WERI-Rb-1 (cell line): ENCODE data around the gene LRFN2.

ENCODE experiments used
- DNase-seq: peaks from one replicate; pipeline ENCODE4 v3.0.0-alpha.2; 2020
- H3K27ac ChIP-seq: fragments of 250-450 bp; sonication (Bioruptor Pico); 2 replicates; pipeline ENCODE4 v1.5.1; 2020; ENCODE audit warnings: mild to moderate bottlenecking, moderate library complexity
- H3K27me3 ChIP-seq: fragments of 250-450 bp; sonication (Bioruptor Pico); 2 replicates; pipeline ENCODE4 v1.5.1; 2021; ENCODE audit warnings: mild to moderate bottlenecking, low read depth, moderate library complexity; ENCODE audit not compliant: insufficient read depth, severe bottlenecking
- H3K36me3 ChIP-seq: fragments of 250-450 bp; sonication (Bioruptor Pico); 2 replicates; pipeline ENCODE4 v1.5.1; 2020; ENCODE audit warnings: mild to moderate bottlenecking, moderate library complexity
- H3K4me3 ChIP-seq: 2 replicates; pipeline ENCODE4 v1.5.1; 2011; ENCODE audit warnings: low read depth, mild to moderate bottlenecking, control low read depth, low read length
- H3K9me3 ChIP-seq: fragments of 250-450 bp; sonication (Bioruptor Pico); 2 replicates; pipeline ENCODE4 v1.5.1; 2021; ENCODE audit warnings: mild to moderate bottlenecking, moderate library complexity; ENCODE audit not compliant: severe bottlenecking
- TF ChIP-seq, protein P1 (sequence below): IDR thresholded peaks from 2 replicates; pipeline ENCODE4 v1.5.1; 2011; ENCODE audit warnings: low read depth, mild to moderate bottlenecking, control low read depth, inconsistent platforms, low read length

Gene LRFN2

DNA sequence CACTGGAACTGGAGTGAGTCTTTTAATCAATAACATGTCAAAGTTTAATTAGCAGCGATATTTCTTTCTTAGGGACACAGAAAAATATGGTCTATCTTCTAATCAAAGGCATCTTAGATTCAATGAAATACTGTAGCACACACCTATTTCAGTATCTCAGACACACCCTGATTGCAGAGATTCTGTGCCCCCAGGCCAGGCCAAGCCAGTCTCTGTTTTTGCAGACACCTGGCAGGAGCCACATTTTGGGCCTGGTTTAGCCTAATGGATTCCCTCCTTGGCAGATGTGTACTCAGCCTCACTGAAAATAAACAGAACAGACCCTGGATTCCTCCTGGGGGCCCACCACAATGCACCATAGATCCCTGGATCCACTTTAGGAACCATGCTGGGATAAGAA, 74.8 kb downstream of the LRFN2 start:
- H3K9me3 ChIP-seq: peaks cover 2% of the 10 kb centered on the region
- H3K36me3 ChIP-seq: no peaks in the 10 kb centered on the region
- TF ChIP-seq, protein P1, sequence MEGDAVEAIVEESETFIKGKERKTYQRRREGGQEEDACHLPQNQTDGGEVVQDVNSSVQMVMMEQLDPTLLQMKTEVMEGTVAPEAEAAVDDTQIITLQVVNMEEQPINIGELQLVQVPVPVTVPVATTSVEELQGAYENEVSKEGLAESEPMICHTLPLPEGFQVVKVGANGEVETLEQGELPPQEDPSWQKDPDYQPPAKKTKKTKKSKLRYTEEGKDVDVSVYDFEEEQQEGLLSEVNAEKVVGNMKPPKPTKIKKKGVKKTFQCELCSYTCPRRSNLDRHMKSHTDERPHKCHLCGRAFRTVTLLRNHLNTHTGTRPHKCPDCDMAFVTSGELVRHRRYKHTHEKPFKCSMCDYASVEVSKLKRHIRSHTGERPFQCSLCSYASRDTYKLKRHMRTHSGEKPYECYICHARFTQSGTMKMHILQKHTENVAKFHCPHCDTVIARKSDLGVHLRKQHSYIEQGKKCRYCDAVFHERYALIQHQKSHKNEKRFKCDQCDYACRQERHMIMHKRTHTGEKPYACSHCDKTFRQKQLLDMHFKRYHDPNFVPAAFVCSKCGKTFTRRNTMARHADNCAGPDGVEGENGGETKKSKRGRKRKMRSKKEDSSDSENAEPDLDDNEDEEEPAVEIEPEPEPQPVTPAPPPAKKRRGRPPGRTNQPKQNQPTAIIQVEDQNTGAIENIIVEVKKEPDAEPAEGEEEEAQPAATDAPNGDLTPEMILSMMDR: no peak
- H3K27ac ChIP-seq: no peak overlapping the region
- no peaks in the 10 kb centered on the region for H3K27me3 ChIP-seq
- H3K4me3 ChIP-seq: no peak overlapping the region
- no peak for DNase-seq

DNA sequence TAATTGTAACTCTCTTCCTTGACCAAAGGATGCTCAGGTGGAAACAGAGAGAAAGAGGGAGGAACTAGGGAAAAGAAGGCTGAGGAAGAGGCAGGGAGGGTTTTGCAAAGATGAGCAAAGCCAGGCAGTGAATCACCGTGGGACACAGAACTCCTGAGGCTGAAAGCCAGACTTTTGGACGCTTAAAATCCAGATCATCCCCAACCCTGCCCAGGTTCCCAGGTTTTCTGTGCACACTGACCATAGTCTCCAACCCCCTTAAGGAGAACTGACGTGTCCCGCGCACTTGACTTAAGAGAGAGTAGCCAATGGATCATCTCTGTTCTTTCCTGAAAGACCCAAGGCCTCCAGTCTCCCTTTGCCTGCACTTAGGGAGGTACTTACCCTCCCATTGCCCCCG, 75.3 kb downstream of the LRFN2 start:
- no peak overlapping the region for H3K4me3 ChIP-seq
- DNase-seq: no peak
- no peaks in the 10 kb centered on the region for H3K27me3 ChIP-seq
- peaks cover 2% of the 10 kb centered on the region for H3K9me3 ChIP-seq
- no peak overlapping the region for H3K27ac ChIP-seq
- TF ChIP-seq, protein P1: no peak
- H3K36me3 ChIP-seq: no peaks in the 10 kb centered on the region

DNA sequence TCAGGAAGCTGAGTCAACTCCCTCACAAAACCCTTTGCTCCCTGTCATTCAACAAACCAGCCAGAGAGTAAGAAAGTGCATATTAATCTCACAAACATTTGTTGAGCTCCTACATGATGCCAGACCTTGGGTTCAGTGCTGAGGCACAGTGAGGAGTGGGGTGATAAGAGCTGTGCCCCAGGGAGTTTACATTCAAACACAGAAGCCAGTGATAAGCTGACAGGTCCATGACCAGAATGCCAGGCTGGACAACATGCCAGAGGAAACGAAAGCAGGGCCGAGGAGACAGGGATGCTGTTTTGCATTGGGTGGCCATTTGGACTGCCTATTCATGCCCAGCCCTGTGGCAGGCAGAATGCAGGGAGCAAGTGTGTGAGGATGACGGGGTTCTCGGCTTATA, 76.7 kb downstream of the LRFN2 start:
- H3K27me3 ChIP-seq: no peaks in the 10 kb centered on the region
- H3K9me3 ChIP-seq: peaks cover 2% of the 10 kb centered on the region
- no peak for DNase-seq
- H3K27ac ChIP-seq: no peak overlapping the region
- no peak overlapping the region for H3K4me3 ChIP-seq
- no peaks in the 10 kb centered on the region for H3K36me3 ChIP-seq
- TF ChIP-seq, protein P1: no peak

DNA sequence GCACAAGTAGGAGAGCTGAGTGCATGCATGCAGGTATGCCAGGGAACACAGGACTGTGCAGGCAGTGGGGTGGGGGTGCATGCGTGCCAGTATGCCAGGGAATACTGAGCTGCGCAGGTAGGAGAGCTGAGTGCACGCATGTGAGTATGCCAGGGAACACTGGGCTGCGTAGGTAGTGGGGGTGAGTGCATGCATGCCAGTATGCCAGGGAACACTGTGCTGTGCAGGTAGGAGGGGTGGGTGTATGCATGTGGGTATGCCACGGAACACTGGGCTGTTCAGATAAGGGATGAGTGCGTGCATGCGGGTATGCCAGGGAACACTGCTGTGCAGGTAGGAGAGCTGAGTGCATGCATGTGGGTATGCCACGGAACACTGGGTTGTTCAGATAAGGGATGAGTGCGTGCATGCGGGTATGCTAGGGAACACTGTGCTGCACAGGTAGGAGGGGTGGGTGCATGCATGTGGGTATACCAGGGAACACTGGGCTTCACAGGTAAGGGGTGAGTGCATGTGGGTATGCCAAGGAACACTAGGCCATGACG, 77.4 kb downstream of the LRFN2 start:
- Histone ChIP-seq H3K36me3 (no peaks in the 10 kb centered on the region), H3K4me3 (no peak overlapping the region), H3K9me3 (peaks cover 2% of the 10 kb centered on the region), H3K27me3 (no peaks in the 10 kb centered on the region), H3K27ac (no peak overlapping the region)
- DNase-seq: no peak
- TF ChIP-seq, protein P1: no peak

DNA sequence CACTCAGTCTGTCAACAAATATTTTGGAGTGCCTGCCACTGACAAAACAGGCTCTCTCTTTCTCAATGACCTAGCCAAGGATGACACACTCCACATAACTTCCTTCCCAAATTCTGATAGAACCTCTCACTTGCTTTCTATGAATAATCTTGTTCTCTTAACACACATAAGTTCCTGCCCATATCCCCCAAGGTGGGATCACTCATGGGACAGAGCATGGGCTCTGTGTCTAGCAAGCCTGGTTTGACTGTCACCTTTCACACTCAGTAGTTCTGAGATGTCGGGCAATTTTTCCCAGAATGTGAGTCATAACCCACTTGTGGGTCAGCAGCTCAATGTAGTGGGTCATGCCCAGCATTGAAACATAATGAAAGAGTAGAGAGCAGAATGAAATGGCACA, 78.1 kb downstream of the LRFN2 start:
- Histone ChIP-seq H3K27ac (no peak overlapping the region), H3K4me3 (no peak overlapping the region), H3K9me3 (no peaks in the 10 kb centered on the region), H3K36me3 (no peaks in the 10 kb centered on the region), H3K27me3 (no peaks in the 10 kb centered on the region)
- DNase-seq: no peak
- TF ChIP-seq, protein P1: no peak

DNA sequence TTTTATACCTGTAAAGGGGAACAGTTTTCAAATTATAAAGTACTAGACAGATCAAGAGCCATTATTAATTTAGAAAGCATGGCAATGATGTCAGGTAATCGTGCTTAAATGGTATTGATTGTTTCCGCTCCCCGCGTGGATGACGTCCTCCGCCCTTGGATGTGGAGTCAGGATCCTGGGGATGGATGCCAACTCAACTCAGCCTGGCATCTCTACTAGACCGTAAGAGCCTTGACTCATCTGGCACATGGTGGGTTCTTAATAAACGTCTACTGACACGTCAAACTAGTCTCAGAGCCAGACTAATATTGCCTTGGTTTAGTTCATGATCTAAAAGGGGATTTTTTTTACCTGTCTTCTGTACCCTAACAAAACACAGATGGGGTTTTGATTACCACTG, 80.2 kb downstream of the LRFN2 start:
- TF ChIP-seq, protein P1: no peak
- Histone ChIP-seq H3K4me3 (no peak overlapping the region), H3K9me3 (no peaks in the 10 kb centered on the region), H3K36me3 (no peaks in the 10 kb centered on the region), H3K27me3 (no peaks in the 10 kb centered on the region), H3K27ac (no peak overlapping the region)
- DNase-seq: no peak
